Fibroblast of upper back skin (primary cell): ENCODE measurements around the gene TEKT2.

Experiments
- DNase-seq: peaks from one replicate; pipeline ENCODE4 v3.0.0-alpha.2; 2013

TEKT2 gene

GRCh38 chr1:36107394-36107793, 23.5 kb downstream of the TEKT2 start:
- DNase-seq: no peak

DNA sequence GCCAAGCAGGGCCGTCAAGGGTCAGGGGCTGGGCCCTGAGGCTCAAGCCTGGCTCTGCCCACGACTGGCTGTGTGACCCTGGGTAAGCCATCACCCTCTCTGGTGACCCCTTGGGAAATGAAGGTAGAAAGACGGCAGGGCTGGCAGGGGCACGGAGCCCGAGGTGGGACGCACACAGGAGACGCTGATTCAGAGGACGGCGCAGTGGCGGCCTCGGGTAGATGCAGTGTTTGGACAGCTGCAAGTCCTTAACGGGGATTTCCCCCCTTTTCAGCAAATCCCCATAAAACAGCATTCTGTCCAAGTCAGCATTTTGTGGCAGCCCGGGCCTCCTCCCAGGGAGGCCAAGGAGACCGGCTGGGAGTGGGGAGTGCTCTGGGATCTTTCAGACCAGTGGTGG, 24.4 kb downstream of the TEKT2 start:
- peak; percentile 86 for DNase-seq

DNA sequence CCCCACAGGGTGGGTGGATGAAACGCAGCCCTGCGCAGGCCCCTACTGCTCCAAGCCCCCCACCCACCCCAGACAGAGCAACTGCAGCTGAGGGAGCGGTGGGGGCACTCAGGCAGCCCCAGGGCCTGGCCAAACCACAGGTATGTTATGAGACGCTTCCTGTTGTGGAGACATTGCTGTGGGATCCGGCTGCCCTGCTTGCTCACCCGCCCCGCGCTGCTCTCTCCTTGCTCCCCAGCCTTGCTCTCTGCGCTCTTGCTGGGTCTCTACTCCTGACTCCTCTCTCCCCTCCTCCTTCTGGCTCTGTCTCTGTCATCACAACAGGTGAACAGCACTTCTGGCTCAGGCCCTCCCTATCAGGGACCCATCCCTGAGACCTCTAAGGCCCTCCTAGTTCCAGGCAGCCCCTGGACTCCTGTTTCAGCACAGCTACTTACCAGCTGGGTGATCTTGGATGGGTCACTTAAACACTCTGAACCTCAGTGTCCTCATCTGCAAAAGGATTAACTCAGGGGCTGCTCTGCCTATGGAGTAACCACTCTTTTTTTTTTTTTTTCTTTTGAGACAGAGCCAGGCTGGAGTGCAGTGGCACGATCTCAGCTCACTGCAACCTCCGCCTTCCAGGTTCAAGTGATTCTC, 25.3 kb downstream of the TEKT2 start:
- peak; percentile 87 for DNase-seq

DNA sequence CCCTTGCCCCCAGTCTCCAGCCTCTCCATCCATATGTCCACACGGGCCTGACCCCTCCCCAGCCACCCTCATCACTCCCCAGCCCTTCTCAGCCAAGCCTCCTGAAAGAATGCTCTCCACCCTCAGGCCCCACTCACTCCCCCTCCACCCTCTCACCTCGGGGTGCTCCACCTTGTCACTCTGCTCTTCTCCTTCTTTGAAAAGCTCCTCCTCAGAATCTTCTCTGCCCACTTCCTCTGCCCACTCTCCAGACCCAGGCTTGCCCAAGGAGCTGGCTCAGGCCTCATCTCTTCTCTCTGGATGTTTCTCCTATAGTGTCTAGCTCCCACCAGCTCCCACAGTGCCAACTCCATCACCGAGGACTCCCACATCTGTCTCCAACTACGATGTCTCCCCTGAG, 27.3 kb downstream of the TEKT2 start:
- DNase-seq: no peak

DNA sequence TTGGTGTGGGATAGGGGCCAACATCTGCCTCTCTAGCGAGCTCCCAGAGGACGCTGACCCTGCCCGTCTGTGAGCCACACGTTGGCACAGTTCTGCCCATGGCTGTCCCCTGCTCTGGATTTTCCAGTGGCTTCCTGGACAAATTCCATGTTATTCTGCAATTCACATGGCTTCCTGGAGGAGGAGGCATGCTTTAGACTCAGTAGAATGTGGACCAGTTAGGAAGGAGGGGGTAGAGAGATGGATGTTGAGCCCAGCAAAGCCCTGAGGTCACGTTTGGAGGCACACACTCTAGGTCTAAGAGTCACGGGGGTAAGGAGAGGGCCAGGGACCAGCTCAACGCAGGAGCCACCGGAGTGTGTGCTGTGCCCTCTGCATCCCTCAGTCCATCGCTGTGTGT, 28.9 kb downstream of the TEKT2 start:
- DNase-seq: no peak

GRCh38 chr1:36114371-36114770, 30.5 kb downstream of the TEKT2 start:
- DNase-seq: no peak

DNA sequence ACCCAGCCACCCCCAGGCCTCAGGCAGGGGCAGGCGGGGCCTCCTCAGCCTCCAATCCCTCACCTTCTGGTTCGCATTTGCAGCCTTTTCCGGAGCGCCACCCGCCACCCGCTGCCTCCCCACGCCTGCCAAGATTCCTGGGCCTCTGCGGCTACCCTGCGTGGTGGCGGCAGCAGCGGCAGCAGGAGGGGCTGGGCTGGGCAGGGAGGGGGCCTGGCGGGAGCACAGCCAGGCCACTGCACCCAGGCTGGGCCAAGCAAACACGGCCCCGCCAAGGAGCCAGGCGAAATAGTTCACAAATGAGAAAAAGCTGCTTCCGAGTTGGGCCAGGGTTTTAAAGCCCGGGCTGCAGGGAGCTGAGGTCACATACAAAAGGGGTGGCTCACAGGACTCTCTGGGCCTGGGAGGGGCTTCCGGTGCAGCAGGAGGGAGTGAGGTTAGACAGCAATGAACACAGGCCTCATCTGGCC, 31.3 kb downstream of the TEKT2 start:
- peak; percentile 90 for DNase-seq

- peak; percentile 61 for DNase-seq
Observed at GRCh38 chr1:36115931-36116330, 32.0 kb downstream of the TEKT2 start.

DNA sequence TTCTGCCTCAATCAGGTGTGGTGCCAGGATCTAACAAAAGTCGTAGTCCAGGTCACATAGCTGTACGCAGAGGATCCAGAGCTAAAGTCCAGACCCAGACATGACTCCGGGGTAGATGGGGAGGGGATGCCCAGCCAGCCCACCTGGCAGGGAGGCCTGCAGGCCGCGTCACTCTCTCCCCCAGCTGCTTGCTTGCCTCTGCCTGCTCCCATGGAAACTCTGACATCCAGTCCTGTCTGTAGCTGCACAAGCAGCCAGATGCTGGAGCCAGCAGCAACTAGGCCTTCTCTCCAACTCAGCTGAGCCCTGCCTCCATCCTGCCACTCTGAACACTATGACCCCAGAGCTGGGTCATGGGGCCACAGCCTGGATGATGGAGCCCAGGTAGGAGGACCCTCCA, 33.0 kb downstream of the TEKT2 start:
- DNase-seq: no peak

DNA sequence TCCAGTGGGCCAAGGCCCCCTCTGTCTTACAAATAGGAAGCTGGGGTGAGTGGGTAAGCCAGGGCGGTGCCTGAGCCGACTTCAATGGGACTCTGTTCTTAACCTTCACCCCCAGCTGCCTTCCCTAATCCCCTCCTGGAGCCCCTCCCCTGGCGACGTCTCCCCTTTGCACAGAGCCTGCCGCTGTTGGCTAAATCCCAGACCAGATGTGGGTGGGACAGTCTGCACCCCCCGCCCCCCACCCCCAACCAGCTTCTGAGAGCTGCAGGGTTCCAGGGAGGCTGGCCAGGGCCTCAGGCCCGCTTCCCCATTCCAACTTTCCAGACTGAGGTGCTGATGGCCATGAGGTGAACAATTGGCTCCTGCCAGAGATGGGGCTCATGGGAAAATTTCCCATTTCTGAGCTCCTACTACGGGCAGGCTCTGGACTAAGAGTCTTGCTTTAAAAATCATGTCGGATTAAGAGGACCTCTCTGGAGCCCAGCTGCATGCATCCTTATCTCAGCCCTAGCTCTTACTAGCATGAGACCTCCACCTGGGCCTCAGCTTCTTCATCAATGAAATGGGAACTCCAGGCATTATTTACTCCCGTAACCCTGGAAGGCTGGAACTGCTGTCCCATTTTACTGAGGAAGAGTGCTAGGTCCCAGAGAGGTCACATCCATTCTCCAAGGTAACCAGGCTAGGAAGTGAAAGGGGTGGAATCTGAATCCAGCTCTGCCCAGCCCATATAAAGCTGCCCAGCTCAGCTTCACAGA, 34.7 kb downstream of the TEKT2 start:
- DNase-seq: no peak

GRCh38 chr1:36119456-36119855, 35.6 kb downstream of the TEKT2 start:
- DNase-seq: peak; percentile 32

GRCh38 chr1:36122062-36123030, 38.5 kb downstream of the TEKT2 start:
- no peak for DNase-seq

- DNase-seq: peak; percentile 50
Observed at GRCh38 chr1:36123356-36123755, 39.5 kb downstream of the TEKT2 start.

DNA sequence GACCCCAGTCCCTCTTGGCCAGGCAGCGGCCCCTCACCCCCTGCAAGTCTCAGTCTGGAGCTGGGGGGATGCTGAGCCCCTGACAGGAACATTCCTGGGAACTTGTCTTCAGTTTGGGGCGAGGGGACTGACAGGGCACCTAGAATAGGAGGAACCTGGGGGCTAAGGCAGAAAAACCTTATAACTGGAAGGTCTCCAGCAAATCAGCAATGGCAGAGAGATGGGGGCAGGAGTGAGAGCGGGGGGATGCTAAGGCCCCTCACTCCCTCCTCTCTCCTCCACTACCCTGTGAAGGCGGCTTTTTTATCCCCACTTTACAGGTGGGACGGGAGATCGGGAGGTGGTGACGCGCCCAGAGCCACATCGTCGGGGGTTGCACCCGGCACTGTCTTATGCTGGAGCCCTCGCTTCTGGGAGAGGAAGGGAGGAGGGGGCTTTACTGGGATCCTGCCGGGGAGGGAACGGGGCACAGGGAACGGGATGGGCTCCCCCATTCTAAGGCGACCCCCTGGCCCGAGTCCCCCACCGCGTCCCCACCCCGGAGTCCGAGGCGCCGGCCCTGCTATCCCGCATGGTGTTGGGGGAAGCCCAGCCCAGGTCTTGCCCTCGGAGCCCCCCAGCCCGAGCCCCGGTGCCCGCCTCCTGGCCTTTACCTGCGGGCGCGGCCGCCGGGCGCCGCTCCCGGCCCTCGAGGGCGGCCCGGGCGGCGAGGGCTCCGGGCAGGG, 40.7 kb downstream of the TEKT2 start:
- no peak for DNase-seq

DNA sequence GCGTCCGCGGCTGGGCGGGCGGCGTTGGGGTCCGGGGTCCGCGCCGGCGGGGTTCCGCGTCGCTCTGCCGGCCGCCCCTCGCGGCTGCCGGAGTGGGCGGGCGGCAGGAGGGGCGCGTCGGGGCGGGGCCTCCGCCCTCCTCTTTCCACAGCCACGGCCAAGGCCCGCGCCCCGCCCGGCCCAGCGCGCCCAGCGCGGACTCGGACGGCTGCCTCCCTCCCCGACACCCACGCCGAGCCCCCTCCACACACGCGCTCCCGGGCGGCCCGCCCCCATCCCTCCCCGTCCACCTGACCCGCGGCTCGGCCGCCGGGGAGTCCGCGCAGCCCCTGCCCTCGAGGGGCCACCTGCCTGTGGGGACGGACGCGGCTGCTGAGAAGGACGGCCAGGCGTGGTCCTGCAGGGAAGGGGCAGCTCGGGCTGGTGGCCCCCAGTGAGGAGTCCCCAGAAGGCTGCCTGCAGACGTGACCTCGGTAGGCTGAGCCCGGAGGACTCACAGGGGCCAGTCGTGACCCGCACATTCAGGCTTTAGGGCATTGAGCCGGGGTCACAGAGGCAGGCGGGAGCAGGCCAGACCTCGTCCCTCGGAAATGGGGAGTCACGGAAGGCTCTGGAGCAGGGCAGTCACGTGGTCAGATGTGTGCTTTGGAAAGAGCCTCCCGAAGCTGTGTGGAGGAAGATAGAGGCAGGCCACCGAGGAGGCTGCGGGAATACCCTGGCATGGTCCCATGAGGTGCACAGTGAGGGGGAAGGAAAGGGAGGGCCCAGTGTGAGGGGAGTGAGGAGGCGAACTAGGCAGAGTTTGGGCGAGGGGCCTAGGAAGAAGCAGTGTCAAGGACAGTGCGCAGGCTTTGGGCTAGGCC, 41.5 kb downstream of the TEKT2 start, which contains the start of gene COL8A2:
TSS of gene COL8A2 (minus strand) at position 94 of the 863 bp plus-strand sequence. CDS start 24,980 bp downstream, outside the sequence.
- DNase-seq: no peak

DNA sequence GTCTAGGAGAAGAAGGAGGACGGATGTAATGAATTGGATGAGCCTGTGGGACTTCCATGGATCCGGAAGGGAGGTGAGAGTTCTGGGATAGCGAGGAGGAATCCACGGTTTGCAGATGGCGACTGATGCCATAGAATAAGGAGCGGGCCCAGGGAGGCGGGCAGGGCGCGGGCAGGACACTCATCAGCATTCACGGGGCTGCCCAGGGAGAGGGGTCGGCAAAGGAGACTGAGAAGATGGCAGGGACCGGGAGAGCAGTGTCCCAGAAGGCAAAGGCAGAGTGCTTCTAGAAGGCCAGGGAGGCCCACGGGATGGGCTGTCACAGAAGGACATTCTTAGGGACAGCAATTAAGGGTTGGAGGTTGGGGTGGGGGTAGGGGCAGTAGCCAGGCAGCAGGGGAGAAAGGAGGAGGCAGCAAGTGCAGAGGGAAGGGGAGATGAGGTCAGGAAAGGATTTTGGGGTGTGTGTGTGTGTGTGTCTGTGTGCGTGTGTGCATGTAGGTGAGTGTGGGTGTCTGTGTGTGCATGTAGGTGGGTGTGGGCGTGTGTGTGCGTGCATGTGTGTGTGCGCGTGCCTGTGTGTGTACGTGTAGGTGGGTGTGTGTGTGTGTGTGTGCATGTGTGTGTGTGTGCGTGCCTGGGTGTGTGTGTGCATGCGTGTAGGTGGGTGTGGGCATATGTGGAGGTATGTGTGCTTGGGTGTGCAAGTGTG, 42.3 kb downstream of the TEKT2 start:
- DNase-seq: no peak

GRCh38 chr1:36126797-36127500, 43.1 kb downstream of the TEKT2 start:
- DNase-seq: no peak

- peak; percentile 69 for DNase-seq
Observed at GRCh38 chr1:36128126-36128904, 44.4 kb downstream of the TEKT2 start.

- no peak for DNase-seq
Observed at GRCh38 chr1:36128905-36129206, 45.0 kb downstream of the TEKT2 start.

DNA sequence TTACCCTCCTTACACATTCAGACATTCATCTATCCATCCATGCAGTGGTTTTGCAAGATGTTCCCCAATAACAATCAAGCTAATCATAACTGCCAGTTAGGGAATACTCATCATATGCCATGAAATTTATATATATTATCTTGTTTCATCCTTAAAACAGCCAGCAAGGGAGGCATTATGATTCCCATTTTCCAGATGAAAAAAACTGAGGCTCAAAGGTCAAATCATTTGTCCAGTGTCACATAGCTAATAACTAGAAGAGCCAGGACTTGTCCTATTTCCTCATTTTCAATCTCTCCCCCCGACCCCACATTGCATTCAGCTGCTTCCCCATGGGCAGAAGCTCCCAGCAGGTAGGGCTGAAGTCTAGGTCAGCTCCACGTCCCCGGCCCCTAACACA, 48.1 kb downstream of the TEKT2 start:
- DNase-seq: no peak
